SK-N-MC (cell line): ENCODE data around the gene REV1.

ENCODE experiments used
- EZH2 ChIP-seq: fragments of 200-600 bp; sonication (generic); IDR thresholded peaks from one replicate; pipeline ENCODE4 v1.6.1; 2017; ENCODE audit warnings: antibody characterized with exemption
- FOXP2 ChIP-seq: optimal IDR thresholded peaks from 2 replicates; pipeline ENCODE3; 2011; ENCODE audit warnings: mild to moderate bottlenecking, moderate library complexity; ENCODE audit not compliant: insufficient read depth; ENCODE audit errors: extremely low read length, control extremely low read depth
- POLR2AphosphoS5 ChIP-seq: IDR thresholded peaks from 2 replicates; pipeline ENCODE4 v1.6.1; 2012; ENCODE audit warnings: mild to moderate bottlenecking, low read depth, low read length, borderline replicate concordance

GRCh38 chr2:99450199-99450598 lies 39.6 kb downstream of the REV1 start:
- TF ChIP-seq POLR2AphosphoS5 (no peak), EZH2 (no peak), FOXP2 (no peak)
